Measurements from ENCODE around the gene NAA25. TPM values are rescaled to one million over a fixed set of nuclear protein-coding genes. Genes with fewer than 3 reads are reported as not detected.

NAA25 gene
- total and polyA plus RNA-seq, 2 of the 4 experiments (the other 2 are of a cell fraction), result 10.3 to 25.5 TPM

GRCh38 chr12:112153893-112154219 is 45.3 kb upstream of the NAA25 start:
- Histone ChIP-seq H4K8ac (ENCODE audit: low read depth in 2 of 2, low read length in 2 of 2) (no peak overlapping the region), H3K56ac (ENCODE audit: extremely low read depth, insufficient read depth, low read length) (no peak overlapping the region), H3K4ac (ENCODE audit: low read depth, low read length) (no peak overlapping the region), H3K9me1 (ENCODE audit: insufficient read depth, low read length) (no peaks in the 10 kb centered on the region), H2BK120ac (ENCODE audit: low read depth, low read length) (no peak overlapping the region), H3K4me3 (ENCODE audit: insufficient read depth, low read depth, low read length) (no peak overlapping the region), H3K14ac (replicated peaks; ENCODE audit: low read depth, low read length) (no peak overlapping the region), H3K27ac (ENCODE audit: insufficient read depth, low read length) (no peak overlapping the region), H3K79me1 (ENCODE audit: low read depth in 1 of 2, low read length in 2 of 2) (peaks cover 0 to 4% of the 10 kb centered on the region in 2 experiments; a peak in 3 of 4 replicates), H2AK9ac (replicated peaks; ENCODE audit: low read depth, low read length, poor library complexity) (no peak overlapping the region), H3K4me1 (ENCODE audit: control insufficient read depth, insufficient read depth, low read length) (no peaks in the 10 kb centered on the region), H2BK15ac (ENCODE audit: low read depth, low read length) (no peak overlapping the region), H3K9me3 (ENCODE audit: control insufficient read depth, insufficient read depth, low read length) (peaks cover 6% of the 10 kb centered on the region), H2BK5ac (ENCODE audit: low read depth, low read length, poor library complexity, severe bottlenecking) (no peak overlapping the region), H2AK5ac (ENCODE audit: low read depth, low read length) (no peak overlapping the region), H4K20me1 (ENCODE audit: insufficient read depth, low read length) (0 out of 2 replicates have a peak, but pooled peaks cover 3% of the 10 kb centered on the region), H2AFZ (replicated peaks; ENCODE audit: low read length, poor library complexity) (no peak overlapping the region), H3K18ac (ENCODE audit: low read depth, low read length) (no peak overlapping the region), H4K5ac (ENCODE audit: low read depth, low read length) (no peak overlapping the region), H2BK20ac (ENCODE audit: low read depth, low read length) (no peak overlapping the region), H3K27me3 (ENCODE audit: control insufficient read depth, insufficient read depth, low read length) (no peaks in the 10 kb centered on the region), H3K4me2 (ENCODE audit: low read depth, low read length) (no peak overlapping the region), H4K91ac (ENCODE audit: insufficient read depth, low read depth, low read length) (no peak overlapping the region), H3K23ac (ENCODE audit: low read depth, low read length) (no peak overlapping the region), H3K9ac (ENCODE audit: low read depth, low read length) (no peak overlapping the region), H3K36me3 (ENCODE audit: control insufficient read depth, insufficient read depth, low read length) (peaks cover 54% of the 10 kb centered on the region)
- CTCF ChIA-PET, result no interaction called here
- DNase-seq, result no peak
- TF ChIP-seq SMC3 (IDR thresholded peaks at IDR 0.05; ENCODE audit: low read depth, low read length) (no peak), MXI1 (IDR thresholded peaks at IDR 0.05; ENCODE audit: borderline replicate concordance, low read depth, low read length) (no peak), RFX5 (IDR thresholded peaks at IDR 0.05; ENCODE audit: low read depth, low read length) (no peak), NFE2L2 (IDR thresholded peaks at IDR 0.05; ENCODE audit: low read depth, low read length) (no peak), RCOR1 (IDR thresholded peaks at IDR 0.05; ENCODE audit: insufficient replicate concordance, low read length) (no peak), CTCF (conservative IDR thresholded peaks at IDR 0.05; ENCODE audit: low read depth, low read length) (no peak), POLR2A (IDR thresholded peaks at IDR 0.05; ENCODE audit: low read depth, low read length) (no peak)
- no TSS peak for BruUV-seq (replicated peaks)
- dilution Hi-C loops (cut with HindIII; ENCODE audit: low sequenced_read_pairs, unreplicated experiment) (no loop called here), intact Hi-C loops (cut with micrococcal nuclease) (no loop called here), in situ Hi-C loops (cut with MboI; ENCODE audit: low sequenced_read_pairs) (no loop called here)
- ATAC-seq (ENCODE audit: low read depth), result no peak
- WGBS, 2 experiments (ENCODE audit: extremely low coverage in 2 of 2, insufficient read length in 1 of 2), result no CpG with 5 or more reads among the region's 8 CpGs
- POLR2A ChIA-PET (ENCODE audit: unreplicated experiment), result no interaction called here

Measured in IMR-90 (cell line).